Lower leg skin (tissue), 3 donors: Measurements from ENCODE around the gene KRT7.

Experiments
- CTCF ChIP-seq, 3 donors: fragments of 450-650 bp; IDR thresholded peaks; one replicate each; pipeline ENCODE4 v1.5.1; 2016; ENCODE audit warnings: antibody characterized with exemption in 3 of 3, mild to moderate bottlenecking in 3 of 3, moderate library complexity in 2 of 3
- POLR2A ChIP-seq, 2 donors: fragments of 450-650 bp; IDR thresholded peaks; one replicate each; pipeline ENCODE4 v1.6.1; 2016 to 2017; ENCODE audit warnings: antibody characterized with exemption in 2 of 2, mild to moderate bottlenecking in 1 of 2, moderate library complexity in 1 of 2

- TF ChIP-seq CTCF (IDR thresholded peaks at IDR 0.05), result no peak
- no peak for TF ChIP-seq POLR2A (IDR thresholded peaks at IDR 0.05)
These were observed 15.8 kb upstream of the KRT7 start for GRCh38 chr12:52217223-52217622.
